ENCODE results near the gene LSM3. TPM values are rescaled to one million over a fixed set of nuclear protein-coding genes. Genes with fewer than 3 reads are reported as not detected.

Gene LSM3
- total RNA-seq, 1 experiment from 2014 or later = 10.2 TPM

DNA sequence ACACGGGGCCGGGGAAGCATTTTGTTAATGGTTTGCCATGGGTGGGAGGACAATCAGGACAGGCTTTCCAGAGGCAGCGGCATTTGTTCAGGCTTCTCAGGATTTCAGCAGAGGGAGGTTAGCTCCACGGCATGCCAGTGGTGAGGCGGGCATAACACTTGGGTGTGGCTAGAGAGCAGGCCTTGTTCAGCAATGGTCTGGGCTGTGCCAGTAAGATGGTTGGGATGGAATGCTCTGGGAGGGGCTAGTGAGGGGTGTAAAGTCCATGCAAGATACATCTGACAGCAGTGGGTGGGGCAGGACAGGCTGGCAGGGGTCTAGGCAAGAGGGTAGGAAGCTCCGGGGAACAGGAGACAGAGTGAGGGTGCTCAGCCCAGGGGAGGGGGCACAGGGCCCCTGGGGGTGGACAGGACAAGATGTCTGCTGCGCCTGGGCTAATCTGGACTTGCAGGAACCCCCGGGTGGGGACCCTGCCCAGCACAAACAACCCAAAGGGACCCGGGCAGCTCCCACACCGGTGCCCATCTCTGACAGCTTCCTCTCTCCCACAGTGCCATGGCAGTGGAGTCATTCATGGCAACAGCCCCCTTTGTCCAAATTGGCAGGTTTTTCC is 45.3 kb upstream of the LSM3 start:
- TF ChIP-seq CTCF (IDR thresholded peaks at IDR 0.05; ENCODE audit: unreplicated experiment) = no peak
- ChIA-PET POLR2A (interaction anchor here (0.9 to 5.3 kb wide), 2 partner anchors 11 to 45 kb away, joined by 4 to 42 read pairs; partner anchors contain the start of genes LSM3 and XPC), CTCF (interaction anchor here (0.7 to 1.1 kb wide), 3 partner anchors 9 to 476 kb away, joined by 3 read pairs; no protein-coding TSS in a partner anchor)
- H3K36me3 Mint-ChIP-seq (ENCODE audit: insufficient read depth, unreplicated experiment) = peaks cover 96% of the 10 kb centered on the region
- BruUV-seq (replicated peaks) = no TSS peak
- no peaks in the 10 kb centered on the region for H3K27me3 Mint-ChIP-seq (ENCODE audit: insufficient read depth, unreplicated experiment)
- intact Hi-C loops (cut with micrococcal nuclease) = no loop called here
- H3K4me3 Mint-ChIP-seq (ENCODE audit: unreplicated experiment) = no peak overlapping the region
- no peak for DNase-seq (ENCODE audit: unreplicated experiment)
- H3K27ac Mint-ChIP-seq (ENCODE audit: low read depth, unreplicated experiment) = peak overlapping the region; percentile 73
- peaks cover 31% of the 10 kb centered on the region for H3K4me1 Mint-ChIP-seq (ENCODE audit: insufficient read depth, unreplicated experiment)
- H3K9me3 Mint-ChIP-seq (ENCODE audit: unreplicated experiment) = no peaks in the 10 kb centered on the region

DNA sequence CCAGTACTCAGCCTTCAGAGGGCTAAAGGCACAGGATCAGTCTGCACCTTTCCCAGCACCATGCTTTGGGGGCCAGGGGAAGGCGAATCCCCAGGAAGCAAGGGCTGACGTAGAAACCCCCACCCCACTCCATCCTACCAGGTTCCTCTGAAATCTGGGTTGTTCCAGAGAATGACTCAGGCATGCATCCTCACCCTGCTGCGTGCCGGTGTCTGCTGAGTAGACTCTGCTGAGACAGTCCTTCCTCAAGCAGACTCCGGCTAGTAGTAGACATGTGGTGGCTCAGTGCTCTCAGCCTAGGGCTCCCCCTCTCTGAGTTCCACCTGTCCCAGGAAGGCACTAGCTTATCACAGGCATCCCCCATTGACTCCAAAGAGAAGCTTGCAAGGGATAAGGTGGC is 44.7 kb upstream of the LSM3 start:
- Mint-ChIP-seq H3K36me3 (ENCODE audit: insufficient read depth, unreplicated experiment) (peaks cover 96% of the 10 kb centered on the region), H3K4me1 (ENCODE audit: insufficient read depth, unreplicated experiment) (peaks cover 33% of the 10 kb centered on the region), H3K4me3 (ENCODE audit: unreplicated experiment) (no peak overlapping the region), H3K27me3 (ENCODE audit: insufficient read depth, unreplicated experiment) (no peaks in the 10 kb centered on the region), H3K27ac (ENCODE audit: low read depth, unreplicated experiment) (no peak overlapping the region), H3K9me3 (ENCODE audit: unreplicated experiment) (no peaks in the 10 kb centered on the region)
- POLR2A ChIA-PET = interaction anchor here (0.6 to 5.3 kb wide), 3 partner anchors 10 to 45 kb away, joined by 3 to 42 read pairs (median 4); partner anchors contain the start of genes LSM3 and XPC
- BruUV-seq (replicated peaks) = no TSS peak
- no peak for DNase-seq (ENCODE audit: unreplicated experiment)
- no peak for TF ChIP-seq CTCF (IDR thresholded peaks at IDR 0.05; ENCODE audit: unreplicated experiment)
- CTCF ChIA-PET = interaction anchor here (1.0 to 2.0 kb wide), 3 partner anchors 9 to 237 kb away, joined by 3 to 7 read pairs (median 3); no protein-coding TSS in a partner anchor
- intact Hi-C loops (cut with micrococcal nuclease) = no loop called here

- Mint-ChIP-seq H3K36me3 (ENCODE audit: insufficient read depth, unreplicated experiment) (peaks cover 96% of the 10 kb centered on the region), H3K9me3 (ENCODE audit: unreplicated experiment) (no peaks in the 10 kb centered on the region), H3K4me3 (ENCODE audit: unreplicated experiment) (no peak overlapping the region), H3K4me1 (ENCODE audit: insufficient read depth, unreplicated experiment) (peaks cover 33% of the 10 kb centered on the region), H3K27me3 (ENCODE audit: insufficient read depth, unreplicated experiment) (no peaks in the 10 kb centered on the region), H3K27ac (ENCODE audit: low read depth, unreplicated experiment) (peak overlapping the region; percentile 66)
- no peak for TF ChIP-seq CTCF (IDR thresholded peaks at IDR 0.05; ENCODE audit: unreplicated experiment)
- intact Hi-C loops (cut with micrococcal nuclease) = no loop called here
- no TSS peak for BruUV-seq (replicated peaks)
- CTCF ChIA-PET = interaction anchor here (1.0 to 2.0 kb wide), 4 partner anchors 8 to 238 kb away, joined by 3 to 9 read pairs (median 5); partner anchors contain the start of genes CHCHD4 and TMEM43
- no peak for DNase-seq (ENCODE audit: unreplicated experiment)
- POLR2A ChIA-PET = interaction anchor here (0.6 to 5.3 kb wide), 3 partner anchors 10 to 24 kb away, joined by 3 to 42 read pairs (median 3); no protein-coding TSS in a partner anchor
Measured at GRCh38 chr3:14134291-14134690, 44.3 kb upstream of the LSM3 start.

DNA sequence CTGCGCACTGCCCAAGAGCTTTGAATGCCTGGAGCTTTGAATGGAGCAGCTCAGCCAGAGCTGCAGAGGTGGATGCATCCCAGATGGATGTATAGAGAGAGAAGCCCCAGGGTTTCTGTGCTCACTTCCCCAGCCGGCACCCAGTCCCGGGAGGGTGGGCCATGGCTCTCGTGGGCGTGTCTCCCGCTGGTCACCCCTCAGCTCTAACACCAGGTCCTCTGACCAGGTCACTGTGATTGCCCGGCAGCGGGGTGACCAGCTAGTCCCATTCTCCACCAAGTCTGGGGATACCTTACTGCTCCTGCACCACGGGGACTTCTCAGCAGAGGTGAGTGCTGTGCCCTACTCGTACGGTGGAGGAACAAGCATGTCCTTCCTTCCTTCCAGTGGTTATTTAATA is 43.0 kb upstream of the LSM3 start:
- ChIA-PET POLR2A (interaction anchor here (1.2 to 5.3 kb wide), 3 partner anchors 9 to 11 kb away, joined by 3 to 42 read pairs (median 5); partner anchors contain the start of genes CHCHD4 and TMEM43), CTCF (interaction anchor here (1.6 to 2.0 kb wide), 2 partner anchors 11 to 239 kb away, joined by 7 to 9 read pairs; partner anchors contain the start of genes CHCHD4 and TMEM43)
- Mint-ChIP-seq H3K27ac (ENCODE audit: low read depth, unreplicated experiment) (peak overlapping the region; percentile 61), H3K4me3 (ENCODE audit: unreplicated experiment) (no peak overlapping the region), H3K9me3 (ENCODE audit: unreplicated experiment) (no peaks in the 10 kb centered on the region), H3K27me3 (ENCODE audit: insufficient read depth, unreplicated experiment) (no peaks in the 10 kb centered on the region), H3K36me3 (ENCODE audit: insufficient read depth, unreplicated experiment) (peaks cover 96% of the 10 kb centered on the region), H3K4me1 (ENCODE audit: insufficient read depth, unreplicated experiment) (peaks cover 34% of the 10 kb centered on the region)
- intact Hi-C loops (cut with micrococcal nuclease) = no loop called here
- TF ChIP-seq CTCF (IDR thresholded peaks at IDR 0.05; ENCODE audit: unreplicated experiment) = no peak
- BruUV-seq (replicated peaks) = no TSS peak
- no peak for DNase-seq (ENCODE audit: unreplicated experiment)

Data from MCF 10A (cell line).